HG02588 (cell line): ENCODE results near the gene SAPCD2.
A peak's percentile ranks its signal among the peaks of the same experiment; 100 is the strongest.

Experiments
- ATAC-seq: cut with Tn5 transposase; IDR thresholded peaks from one replicate; pipeline ENCODE4 v1.9.1; 2021; ENCODE audit warnings: mild to moderate bottlenecking, moderate library complexity; ENCODE audit not compliant: unreplicated experiment

SAPCD2 gene

GRCh38 chr9:137050570-137050969 lies 19.8 kb downstream of the SAPCD2 start:
- no peak for ATAC-seq

DNA sequence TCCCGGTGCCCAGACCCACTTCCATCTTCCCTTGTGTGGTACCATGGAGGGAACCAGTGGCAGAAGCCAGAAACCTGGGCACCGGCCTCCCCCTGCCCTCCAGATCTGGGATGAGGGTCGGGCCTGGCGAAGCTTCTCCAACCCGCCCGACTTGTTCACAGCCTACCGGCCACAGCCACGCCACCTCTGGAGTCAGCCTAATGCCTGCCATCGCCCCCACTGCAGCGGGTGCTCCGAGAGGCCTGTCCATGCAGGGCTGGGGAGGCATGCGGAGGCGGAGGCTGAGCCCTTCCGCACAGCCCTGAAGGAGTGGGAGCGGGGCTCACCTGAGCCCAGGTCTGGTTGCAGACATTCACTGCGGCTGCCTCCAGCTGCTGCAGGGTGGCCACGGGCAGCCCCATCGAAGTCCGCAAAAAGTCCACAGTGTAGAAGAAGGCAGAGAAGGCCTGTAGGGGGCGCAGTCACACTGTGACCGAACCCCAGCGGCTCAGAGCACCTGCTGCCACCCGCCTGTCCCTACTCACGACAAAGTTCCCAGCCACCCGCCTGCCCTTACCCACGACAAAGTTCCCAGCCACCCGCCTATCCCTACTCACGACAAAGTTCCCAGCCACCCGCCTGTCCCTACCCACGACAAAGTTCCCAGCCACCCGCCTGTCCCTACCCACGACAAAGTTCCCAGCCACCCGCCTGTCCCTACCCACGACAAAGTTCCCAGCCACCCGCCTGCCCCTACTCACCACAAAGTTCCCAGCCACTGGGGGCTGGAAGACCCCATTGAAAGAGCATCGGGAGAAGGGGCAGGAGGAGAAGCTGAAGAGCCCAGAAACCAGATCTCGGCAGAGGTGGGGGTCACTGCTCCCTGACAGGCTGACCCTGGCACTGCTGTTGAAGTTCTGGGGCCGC lies 20.6 kb downstream of the SAPCD2 start:
- no peak for ATAC-seq

DNA sequence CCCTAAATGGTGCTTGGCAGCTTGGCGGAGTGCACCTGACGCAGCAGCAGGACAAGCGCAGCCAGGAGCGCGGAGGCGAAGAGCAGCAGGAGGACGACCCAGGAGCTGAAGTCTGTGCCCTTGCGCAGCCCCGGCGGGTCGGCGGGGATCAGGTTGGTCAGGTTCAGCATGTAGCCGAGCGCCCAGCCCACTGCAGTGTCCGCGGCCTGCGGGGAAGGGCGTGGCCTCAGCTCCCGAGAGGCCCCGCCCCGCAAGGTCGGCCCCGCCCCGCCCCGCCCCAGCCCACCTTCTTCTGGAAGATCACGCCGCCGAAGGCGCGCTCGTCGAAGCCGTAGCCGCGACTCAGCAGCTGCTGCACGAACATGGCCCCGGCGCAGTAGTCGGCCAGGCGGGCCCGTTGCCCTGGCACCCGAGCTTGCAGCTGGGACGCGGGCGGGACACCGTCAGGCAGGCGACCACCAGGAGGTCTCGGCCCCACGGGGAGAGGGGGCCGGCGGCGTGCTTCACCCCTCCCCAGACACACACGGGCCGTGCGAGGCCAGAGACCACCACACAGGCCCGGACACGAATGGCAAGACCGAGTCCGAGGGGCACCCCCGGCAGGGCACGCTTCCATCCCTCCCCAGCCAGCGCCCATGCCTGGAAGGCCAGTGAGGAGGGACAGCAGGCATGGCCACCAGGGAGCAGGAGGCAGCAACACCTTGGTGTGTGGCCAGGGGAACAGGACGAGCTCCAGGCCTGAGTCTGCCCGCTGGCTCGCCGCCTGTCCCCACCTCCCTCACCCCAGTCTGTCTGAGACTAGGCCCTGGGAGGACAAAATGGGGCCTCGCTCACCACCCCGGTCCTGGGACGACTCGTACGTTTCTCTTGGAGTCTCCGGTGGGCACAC lies 21.5 kb downstream of the SAPCD2 start:
- ATAC-seq: no peak

GRCh38 chr9:137046088-137046787 lies 24.1 kb downstream of the SAPCD2 start, which contains the start of gene NPDC1:
NPDC1 (minus strand) TSS chr9:137046177; CDS start chr9:137045989, 188 bp downstream.
- no peak for ATAC-seq

DNA sequence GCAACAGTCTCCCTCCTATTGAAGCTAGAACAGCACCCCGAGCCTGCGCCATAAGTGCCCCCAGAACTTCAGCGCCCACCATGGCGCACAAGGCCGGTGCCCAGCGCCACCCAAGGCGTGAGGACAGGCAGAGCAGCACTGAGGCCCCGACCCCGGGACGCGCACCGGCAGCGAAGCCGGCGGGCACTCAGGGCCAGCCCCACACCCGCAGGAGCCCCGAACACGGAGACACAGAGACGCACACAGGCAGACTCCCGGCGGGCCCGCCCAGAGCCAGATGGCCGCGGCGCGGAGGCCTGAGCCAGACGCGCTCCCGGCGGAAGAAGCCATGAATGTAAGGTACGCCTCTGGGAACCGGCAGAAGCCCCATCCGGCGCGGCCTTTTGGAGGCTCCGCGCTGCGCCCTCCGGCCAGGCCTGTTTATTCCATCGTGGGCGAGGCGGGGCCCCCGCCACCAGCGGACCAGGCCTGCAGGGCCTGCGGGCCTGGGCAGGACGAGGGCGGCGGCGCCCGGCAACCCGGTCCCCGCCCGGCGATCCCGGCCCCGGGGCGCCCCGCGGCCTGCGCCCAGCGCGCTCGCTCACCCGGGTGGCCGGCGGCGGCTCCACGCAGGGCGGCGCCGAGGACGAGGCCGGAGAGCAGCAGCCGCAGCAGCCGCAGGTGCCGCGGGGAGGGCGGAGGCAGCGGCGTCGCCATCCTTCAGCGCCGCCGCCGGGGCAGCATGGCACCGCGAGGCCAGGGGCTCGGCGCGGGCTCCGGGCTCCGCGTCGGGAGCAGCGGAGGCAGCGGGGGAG lies 24.9 kb downstream of the SAPCD2 start:
- ATAC-seq: no peak

GRCh38 chr9:137044502-137045177 lies 25.7 kb downstream of the SAPCD2 start:
- no peak for ATAC-seq

GRCh38 chr9:137044037-137044436 lies 26.3 kb downstream of the SAPCD2 start:
- no peak for ATAC-seq

GRCh38 chr9:137042751-137043727 lies 27.3 kb downstream of the SAPCD2 start:
- ATAC-seq: no peak

DNA sequence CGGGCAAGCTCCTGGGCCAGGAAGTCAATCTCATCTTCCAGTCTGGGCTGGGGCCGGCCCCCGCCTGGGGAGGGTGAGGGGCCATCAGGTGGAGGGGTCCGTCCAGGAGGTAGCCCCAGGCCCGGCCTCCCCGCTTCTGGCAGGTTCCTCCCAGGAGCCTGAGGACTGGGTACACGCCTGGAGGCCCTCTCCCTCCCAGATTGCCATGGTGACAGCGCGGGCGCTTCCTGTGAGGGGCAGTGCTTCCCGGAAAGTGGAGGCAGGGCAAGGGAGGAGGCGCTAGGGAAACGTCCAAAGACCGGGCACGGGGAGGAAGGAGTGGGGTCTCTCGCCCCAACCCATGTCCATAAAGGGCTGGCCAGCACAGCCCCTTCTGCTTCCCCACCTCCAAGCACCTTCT lies 29.2 kb downstream of the SAPCD2 start:
- no peak for ATAC-seq

GRCh38 chr9:137040568-137040967 lies 29.8 kb downstream of the SAPCD2 start:
- no peak for ATAC-seq

- ATAC-seq: no peak
Measured at GRCh38 chr9:137039611-137040366, 30.6 kb downstream of the SAPCD2 start.

DNA sequence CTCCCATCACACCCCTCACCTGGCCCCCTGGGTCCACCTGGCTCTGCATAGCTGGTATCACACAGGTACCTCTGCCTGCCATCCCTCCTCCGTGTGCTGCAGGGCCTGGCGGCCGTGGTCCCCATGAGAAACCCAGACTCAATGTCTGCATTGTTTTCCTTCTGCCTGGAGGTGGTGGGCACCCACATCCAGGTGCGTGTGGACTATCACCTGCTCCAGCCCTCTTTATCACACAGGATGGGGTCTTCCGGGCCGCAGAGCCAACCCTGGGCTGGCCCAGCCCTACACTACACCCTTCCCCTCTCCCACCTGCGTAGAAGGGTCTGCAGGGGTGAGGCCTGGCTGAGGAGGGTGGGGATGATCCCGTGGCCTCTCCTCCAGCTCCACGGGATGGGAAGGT lies 31.4 kb downstream of the SAPCD2 start:
- no peak for ATAC-seq

DNA sequence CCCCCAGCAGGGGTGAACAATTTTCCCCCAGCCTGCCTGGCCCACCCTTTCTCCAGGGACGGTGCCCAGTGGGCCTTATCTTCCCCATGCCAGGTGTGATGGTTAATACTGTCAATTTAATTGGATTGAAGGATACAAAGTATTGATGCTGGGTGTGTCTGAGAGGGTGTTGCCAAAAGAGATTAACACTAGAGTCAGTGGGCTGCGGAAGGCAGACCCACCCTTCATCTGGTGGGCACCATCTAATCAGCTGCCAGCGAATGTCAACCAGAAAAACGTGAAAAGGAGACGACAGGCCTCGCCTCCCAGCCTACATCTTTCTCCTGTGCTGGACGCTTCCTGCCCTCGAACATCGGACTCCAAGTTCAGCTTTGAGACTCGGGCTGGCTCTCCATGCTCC lies 32.9 kb downstream of the SAPCD2 start:
- ATAC-seq: no peak

DNA sequence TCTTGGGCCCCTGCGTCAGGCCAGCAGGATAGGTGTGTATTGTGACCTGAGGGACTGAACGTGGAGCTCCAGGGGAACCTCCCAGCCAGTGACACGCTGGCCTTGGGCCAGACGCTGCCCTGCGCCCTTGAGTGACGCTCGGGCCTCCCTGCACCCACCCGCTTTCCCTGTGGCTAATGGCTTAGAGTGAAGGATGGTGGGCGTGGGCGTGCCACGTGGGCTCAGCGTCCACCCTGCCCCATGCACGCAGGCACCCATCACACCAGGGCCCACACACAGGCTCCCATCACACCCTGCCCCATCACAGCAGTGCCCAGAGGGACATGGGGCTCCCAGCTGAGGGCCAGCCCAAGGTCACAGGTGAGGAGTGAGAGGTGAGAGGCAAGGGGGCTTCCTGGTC lies 33.3 kb downstream of the SAPCD2 start:
- no peak for ATAC-seq

DNA sequence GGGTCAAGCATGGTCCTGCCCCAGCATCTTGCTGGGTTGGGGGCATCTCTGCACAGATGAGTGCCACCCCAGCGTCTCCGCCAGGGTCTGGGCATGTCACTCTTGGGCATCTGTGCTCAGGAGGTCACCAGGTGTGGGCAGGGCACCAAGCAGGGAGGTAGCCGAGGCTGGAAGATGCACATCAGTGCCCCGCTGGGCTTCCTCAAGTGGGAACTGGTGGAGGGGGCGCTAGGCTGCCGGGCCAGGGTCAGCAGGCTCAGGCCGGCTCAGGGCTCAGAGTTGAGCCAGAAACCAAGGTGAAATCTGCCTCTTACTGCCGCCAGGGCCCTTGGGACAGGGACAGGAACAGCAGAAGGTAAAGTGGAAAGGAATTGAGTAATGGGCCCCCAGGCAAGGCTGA lies 34.4 kb downstream of the SAPCD2 start:
- ATAC-seq: no peak

GRCh38 chr9:137035507-137035834 lies 34.9 kb downstream of the SAPCD2 start:
- ATAC-seq: no peak

DNA sequence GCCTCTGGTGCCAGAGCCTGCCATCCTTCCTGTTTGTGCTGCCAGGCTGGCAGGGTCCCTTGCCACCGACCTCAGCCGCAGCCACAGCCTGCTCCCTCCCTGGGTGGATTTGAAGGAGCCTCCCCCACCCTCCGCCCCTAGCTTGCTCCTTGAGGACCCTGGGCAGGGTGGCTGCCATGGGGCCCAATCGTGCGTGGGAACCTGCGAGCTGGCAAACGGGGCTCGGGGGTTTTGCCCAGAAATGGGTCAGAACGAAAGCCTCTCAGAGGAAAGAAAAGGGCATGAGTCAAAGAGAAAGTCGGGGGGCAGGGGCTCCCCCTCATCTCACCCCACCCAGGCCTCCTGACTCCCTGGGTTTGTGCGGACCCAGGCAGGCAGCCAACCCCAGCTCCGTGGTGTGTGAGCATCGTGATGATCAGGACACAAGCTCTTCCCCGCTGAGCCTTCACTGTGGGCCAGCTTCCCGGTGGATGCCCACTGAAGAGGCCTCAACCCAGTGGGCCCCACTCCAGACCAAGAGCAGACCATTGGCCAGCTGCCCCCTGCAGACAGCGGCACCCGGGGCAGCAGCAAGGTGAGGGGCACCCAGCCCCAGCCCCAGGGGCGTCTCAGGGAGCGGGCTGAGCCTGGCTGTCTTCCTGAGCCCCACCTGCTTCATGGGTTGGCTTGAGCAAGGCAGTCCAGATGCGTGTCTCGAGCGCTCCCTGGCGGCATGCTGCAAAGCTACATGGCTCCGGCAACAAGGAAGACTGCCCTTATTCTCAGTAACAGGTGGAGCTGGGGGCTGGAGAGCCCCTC lies 35.4 kb downstream of the SAPCD2 start:
- peak; percentile 43 for ATAC-seq
